Endothelial cell of umbilical vein (primary cell): Measurements from ENCODE around the gene CHSY1. TPM values are rescaled to one million over a fixed set of nuclear protein-coding genes. Genes with fewer than 3 reads are reported as not detected.

Experiments used
- BruUV-seq: library from RNA; stranded (reverse); fragments of 400-500 nt; replicated peaks from 2 replicates; lab custom pipeline; 2021; lab: Mats Ljungman, UMichigan
- CTCF ChIA-PET: fragments of 300-600, 350-600 bp; sonication (Branson Sonifier 250); formaldehyde crosslinking; loops from one replicate; lab custom pipeline; 2021; ENCODE audit warnings: antibody characterized with exemption, inconsistent platforms; lab: Charles Lee
- POLR2A ChIA-PET: fragments of 300-600, 350-600 bp; sonication (Branson Sonifier 250); formaldehyde crosslinking; loops from one replicate; lab custom pipeline; 2021; ENCODE audit warnings: antibody characterized with exemption, inconsistent platforms; lab: Charles Lee
- DNase-seq: peaks from one replicate; pipeline ENCODE4 v3.0.0-alpha.2; 2011; ENCODE audit warnings: low read depth, low spot score
- FAIRE-seq: peaks from 2 replicates; lab custom pipeline; 2011; peaks lifted over from hg19 to GRCh38; lab: Jason Lieb, UNC
- H2AFZ ChIP-seq: 2 replicates; pipeline ENCODE4 v1.6.0; 2012; ENCODE audit warnings: low read depth, low read length, control low read depth, inconsistent platforms
- H3K27ac ChIP-seq: 2 replicates; pipeline ENCODE4 v1.5.1; 2011; ENCODE audit warnings: low read depth, mild to moderate bottlenecking, control low read depth, low read length, moderate library complexity; ENCODE audit not compliant: insufficient read depth
- H3K27me3 ChIP-seq, 2 experiments: 2 replicates each; pipeline versions ENCODE4 v1.6.0 to v1.6.1; 2011; ENCODE audit warnings: low read length in 2 of 2, mixed read lengths in 1 of 2; ENCODE audit not compliant: control insufficient read depth in 2 of 2, insufficient read depth in 2 of 2
- H3K36me3 ChIP-seq, 2 experiments: 2 replicates in 1 of 2; 3 replicates in 1 of 2; pipeline ENCODE4 v1.5.1; 2011; ENCODE audit warnings: low read length in 2 of 2, mild to moderate bottlenecking in 1 of 2, moderate library complexity in 1 of 2; ENCODE audit not compliant: control insufficient read depth in 2 of 2, insufficient read depth in 2 of 2; ENCODE audit errors: extremely low read depth in 1 of 2
- H3K4me1 ChIP-seq: 3 replicates; pipeline ENCODE4 v1.5.1; 2011; ENCODE audit warnings: mild to moderate bottlenecking, low read length; ENCODE audit not compliant: control insufficient read depth, insufficient read depth; ENCODE audit errors: extremely low read depth
- H3K4me2 ChIP-seq: 2 replicates; pipeline ENCODE4 v1.6.1; 2011; ENCODE audit warnings: low read length, control low read depth, mixed read lengths; ENCODE audit not compliant: insufficient read depth
- H3K4me3 ChIP-seq, 3 experiments: fragments of 200-600 bp in 1 of 3; sonication (generic), shearing (Covaris generic) in 1 of 3; replicated peaks in 1 of 3; 2 replicates each; pipeline ENCODE4 v1.5.1; 2011 to 2016; ENCODE audit warnings: control low read depth in 3 of 3, low read length in 3 of 3, mild to moderate bottlenecking in 2 of 3, inconsistent platforms in 1 of 3, low read depth in 1 of 3, moderate library complexity in 1 of 3; ENCODE audit not compliant: insufficient read depth in 1 of 3
- H3K79me2 ChIP-seq: 2 replicates; pipeline ENCODE4 v1.6.0; 2012; ENCODE audit warnings: low read length, inconsistent platforms; ENCODE audit not compliant: control insufficient read depth, insufficient read depth
- H3K9ac ChIP-seq: replicated peaks from 2 replicates; pipeline ENCODE3; 2011; ENCODE audit warnings: low read length, control low read depth; ENCODE audit not compliant: insufficient read depth; ENCODE audit errors: extremely low read depth
- H3K9me1 ChIP-seq: replicated peaks from 3 replicates; pipeline ENCODE4 v1.6.0; 2011; ENCODE audit warnings: mild to moderate bottlenecking, low read length; ENCODE audit not compliant: control insufficient read depth, insufficient read depth; ENCODE audit errors: extremely low read depth
- H3K9me3 ChIP-seq: replicated peaks from 2 replicates; pipeline ENCODE4 v1.5.1; 2012; ENCODE audit warnings: low read length, inconsistent platforms; ENCODE audit not compliant: control insufficient read depth, insufficient read depth
- H4K20me1 ChIP-seq: replicated peaks from 2 replicates; pipeline ENCODE3; 2011; ENCODE audit warnings: mild to moderate bottlenecking, low read length; ENCODE audit not compliant: control insufficient read depth, insufficient read depth; ENCODE audit errors: extremely low read depth
- EZH2 ChIP-seq: IDR thresholded peaks from 2 replicates; pipeline ENCODE4 v1.6.1; 2012; ENCODE audit warnings: borderline replicate concordance, low read depth, mild to moderate bottlenecking, moderate library complexity, low read length, inconsistent platforms; ENCODE audit not compliant: severe bottlenecking
- FOS ChIP-seq: IDR thresholded peaks from 2 replicates; pipeline ENCODE4 v1.6.1; 2011; ENCODE audit warnings: mild to moderate bottlenecking, low read length, moderate library complexity, borderline replicate concordance; ENCODE audit not compliant: insufficient read depth
- JUN ChIP-seq: IDR thresholded peaks from 2 replicates; pipeline ENCODE4 v1.6.1; 2011; ENCODE audit warnings: borderline replicate concordance, low read depth; ENCODE audit not compliant: insufficient read length, insufficient read depth
- MYC ChIP-seq: IDR thresholded peaks from one replicate; pipeline ENCODE4 v1.6.1; 2011; ENCODE audit warnings: mild to moderate bottlenecking, low read depth, low read length
- POLR2A ChIP-seq: IDR thresholded peaks from 2 replicates; pipeline ENCODE4 v1.6.1; 2012; ENCODE audit warnings: low read depth, mild to moderate bottlenecking, control low read depth, low read length
- POLR2AphosphoS5 ChIP-seq: IDR thresholded peaks from 2 replicates; pipeline ENCODE4 v1.6.1; 2012; ENCODE audit warnings: low read depth, mild to moderate bottlenecking, control low read depth, low read length, moderate library complexity; ENCODE audit not compliant: insufficient read depth
- dilution Hi-C: fragments of 300-500 bp; cut with MboI; formaldehyde crosslinking; loops from one replicate; pipeline ENCODE4 v1.15.0; 2019; ENCODE audit warnings: low sequenced_read_pairs; ENCODE audit not compliant: extremely low pct_ligation_motif_present
- intact Hi-C: fragments of 100-400 bp; cut with micrococcal nuclease; formaldehyde crosslinking; loops from one replicate; pipeline ENCODE4 v1.10.0; 2022
- polyA plus RNA-seq, 4 experiments: library from polyadenylated mRNA; depleted of rRNA in 3 of 4; stranded (reverse) in 3 of 4; unstranded in 1 of 4; fragments of >200 nt; gene quantifications; 2 replicates each; pipeline versions ENCODE4 v1.2.1 to v1.2.3, GENCODE V29; 2011 to 2012; ENCODE audit warnings: missing spikeins in 1 of 4
- total RNA-seq: library from RNA; stranded (reverse); gene quantifications from 2 replicates; pipeline ENCODE4 v1.2.3, GENCODE V29; 2021
- TF ChIP-seq, protein P1 (sequence below): IDR thresholded peaks from 2 replicates; pipeline ENCODE4 v1.6.1; 2011; ENCODE audit not compliant: insufficient read depth, insufficient read length
- TF ChIP-seq, protein P2 (sequence below), 2 donors: IDR thresholded peaks; 1 replicate in 1 of 2; 2 replicates in 1 of 2; pipeline ENCODE4 v1.5.1; 2011; ENCODE audit warnings: low read length in 2 of 2, mild to moderate bottlenecking in 2 of 2, moderate library complexity in 2 of 2, control low read depth in 1 of 2, inconsistent platforms in 1 of 2, low read depth in 1 of 2; ENCODE audit not compliant: insufficient read depth in 1 of 2; ENCODE audit errors: extremely low read depth in 1 of 2

CHSY1 gene
- total and polyA plus RNA-seq, 2 donors (not counting 3 experiments of a cell fraction or from before 2014, with no cell fraction given) = 23.7 to 50.8 TPM

DNA sequence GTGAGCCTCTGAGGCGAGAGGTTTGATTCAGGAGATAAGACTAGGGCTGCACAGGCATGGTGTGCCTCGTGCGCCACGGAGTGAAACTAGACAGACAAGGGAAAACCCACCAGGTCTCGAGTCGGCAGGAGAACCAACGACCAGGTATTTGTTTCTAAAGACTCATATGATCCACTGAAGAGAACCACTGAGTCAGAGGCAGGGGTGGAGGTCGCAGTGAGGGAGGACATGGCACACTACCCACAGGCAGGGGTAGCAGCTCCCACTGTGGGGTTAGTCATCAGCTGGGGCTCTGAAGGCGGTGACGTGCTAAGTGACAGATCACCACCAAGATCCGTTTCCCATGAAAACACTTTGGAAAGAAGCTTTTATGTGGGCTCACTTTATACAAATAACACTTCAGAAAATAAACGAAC, 45.7 kb downstream of the CHSY1 start:
- Histone ChIP-seq H3K27ac (no peak overlapping the region), H3K9me3 (no peaks in the 10 kb centered on the region), H3K9me1 (no peaks in the 10 kb centered on the region), H4K20me1 (no peaks in the 10 kb centered on the region), H2AFZ (no peak overlapping the region), H3K9ac (no peak overlapping the region), H3K27me3 (no peaks in the 10 kb centered on the region), H3K36me3 (peaks cover 0 to 2% of the 10 kb centered on the region in 2 experiments), H3K79me2 (peaks cover 82% of the 10 kb centered on the region), H3K4me1 (peaks cover 7% of the 10 kb centered on the region), H3K4me3 (no peak overlapping the region), H3K4me2 (no peak overlapping the region)
- ChIA-PET POLR2A (no interaction called here), CTCF (interaction anchor here (1.7 to 2.1 kb wide), 2 partner anchors 10 to 16 kb away, joined by 5 to 9 read pairs; no protein-coding TSS in a partner anchor)
- DNase-seq (no peak), FAIRE-seq (no peak)
- intact Hi-C loops = no loop called here
- dilution Hi-C loops = loop anchor here (5.0 kb wide), 1 partner anchor 36 kb away; no protein-coding TSS in a partner anchor
- BruUV-seq = no TSS peak
- TF ChIP-seq MYC (no peak), POLR2AphosphoS5 (no peak), EZH2 (no peak), JUN (no peak), FOS (no peak), POLR2A (no peak)
- TF ChIP-seq, protein P1, sequence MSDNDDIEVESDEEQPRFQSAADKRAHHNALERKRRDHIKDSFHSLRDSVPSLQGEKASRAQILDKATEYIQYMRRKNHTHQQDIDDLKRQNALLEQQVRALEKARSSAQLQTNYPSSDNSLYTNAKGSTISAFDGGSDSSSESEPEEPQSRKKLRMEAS = no peak
- TF ChIP-seq, protein P2, sequence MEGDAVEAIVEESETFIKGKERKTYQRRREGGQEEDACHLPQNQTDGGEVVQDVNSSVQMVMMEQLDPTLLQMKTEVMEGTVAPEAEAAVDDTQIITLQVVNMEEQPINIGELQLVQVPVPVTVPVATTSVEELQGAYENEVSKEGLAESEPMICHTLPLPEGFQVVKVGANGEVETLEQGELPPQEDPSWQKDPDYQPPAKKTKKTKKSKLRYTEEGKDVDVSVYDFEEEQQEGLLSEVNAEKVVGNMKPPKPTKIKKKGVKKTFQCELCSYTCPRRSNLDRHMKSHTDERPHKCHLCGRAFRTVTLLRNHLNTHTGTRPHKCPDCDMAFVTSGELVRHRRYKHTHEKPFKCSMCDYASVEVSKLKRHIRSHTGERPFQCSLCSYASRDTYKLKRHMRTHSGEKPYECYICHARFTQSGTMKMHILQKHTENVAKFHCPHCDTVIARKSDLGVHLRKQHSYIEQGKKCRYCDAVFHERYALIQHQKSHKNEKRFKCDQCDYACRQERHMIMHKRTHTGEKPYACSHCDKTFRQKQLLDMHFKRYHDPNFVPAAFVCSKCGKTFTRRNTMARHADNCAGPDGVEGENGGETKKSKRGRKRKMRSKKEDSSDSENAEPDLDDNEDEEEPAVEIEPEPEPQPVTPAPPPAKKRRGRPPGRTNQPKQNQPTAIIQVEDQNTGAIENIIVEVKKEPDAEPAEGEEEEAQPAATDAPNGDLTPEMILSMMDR (IDR thresholded peaks at IDR 0.05; ENCODE audit: extremely low read depth in 1 of 2, insufficient read depth in 1 of 2, low read depth in 1 of 2, low read length in 2 of 2) = no peak
